ENCODE measurements around the gene EXD2.
"Not testable (repeated sequence)": the region's sequence is repeated elsewhere in the genome, so short reads cannot be mapped to it uniquely, and the experiment has no call there.

The EXD2 gene

GRCh38 chr14:69263364-69263763 lies 72.1 kb downstream of the EXD2 start:
- no peaks in the 10 kb centered on the region for H3K9me3 ChIP-seq (ENCODE audit: low read length)
- H3K27me3 ChIP-seq (ENCODE audit: insufficient read depth, low read length): no peaks in the 10 kb centered on the region
- no peak overlapping the region for H2AFZ ChIP-seq (ENCODE audit: low read depth, low read length)
- H3K4me3 ChIP-seq (ENCODE audit: low read length): no peak overlapping the region
- H3K36me3 ChIP-seq (ENCODE audit: insufficient read depth, low read length): no peaks in the 10 kb centered on the region
- H3K4me1 ChIP-seq (ENCODE audit: insufficient read depth, low read length): peaks cover 37% of the 10 kb centered on the region

- Histone ChIP-seq H3K36me3 (ENCODE audit: insufficient read depth, low read length) (no peaks in the 10 kb centered on the region), H3K9me3 (ENCODE audit: low read length) (no peaks in the 10 kb centered on the region), H3K27me3 (ENCODE audit: insufficient read depth, low read length) (no peaks in the 10 kb centered on the region), H3K4me3 (ENCODE audit: low read length) (no peak overlapping the region), H2AFZ (ENCODE audit: low read depth, low read length) (no peak overlapping the region), H3K4me1 (ENCODE audit: insufficient read depth, low read length) (peaks cover 33% of the 10 kb centered on the region)
Observed at GRCh38 chr14:69263771-69264170, 72.5 kb downstream of the EXD2 start.

GRCh38 chr14:69266572-69267345 lies 75.5 kb downstream of the EXD2 start:
- peaks cover 21% of the 10 kb centered on the region for H3K4me1 ChIP-seq (ENCODE audit: insufficient read depth, low read length)

GRCh38 chr14:69267492-69267891 lies 76.2 kb downstream of the EXD2 start:
- no peak overlapping the region for H3K4me3 ChIP-seq (ENCODE audit: low read length)
- H2AFZ ChIP-seq (ENCODE audit: low read depth, low read length): no peak overlapping the region
- H3K27me3 ChIP-seq (ENCODE audit: insufficient read depth, low read length): no peaks in the 10 kb centered on the region

More at GRCh38 chr14:69266572-69267345, 75.5 kb downstream of the EXD2 start:
- Histone ChIP-seq H2AFZ (ENCODE audit: low read depth, low read length) (no peak overlapping the region), H3K4me3 (ENCODE audit: low read length) (no peak overlapping the region), H3K36me3 (ENCODE audit: insufficient read depth, low read length) (no peaks in the 10 kb centered on the region), H3K27me3 (ENCODE audit: insufficient read depth, low read length) (no peaks in the 10 kb centered on the region), H3K9me3 (ENCODE audit: low read length) (no peaks in the 10 kb centered on the region)

GRCh38 chr14:69268223-69268622 lies 76.9 kb downstream of the EXD2 start:
- no peak overlapping the region for H2AFZ ChIP-seq (ENCODE audit: low read depth, low read length)
- no peaks in the 10 kb centered on the region for H3K9me3 ChIP-seq (ENCODE audit: low read length)
- no peaks in the 10 kb centered on the region for H3K27me3 ChIP-seq (ENCODE audit: insufficient read depth, low read length)
- H3K36me3 ChIP-seq (ENCODE audit: insufficient read depth, low read length): no peaks in the 10 kb centered on the region
- H3K4me1 ChIP-seq (ENCODE audit: insufficient read depth, low read length): peaks cover 7% of the 10 kb centered on the region
- H3K4me3 ChIP-seq (ENCODE audit: low read length): no peak overlapping the region

More at GRCh38 chr14:69267492-69267891, 76.2 kb downstream of the EXD2 start:
- no peaks in the 10 kb centered on the region for H3K9me3 ChIP-seq (ENCODE audit: low read length)
- peaks cover 13% of the 10 kb centered on the region for H3K4me1 ChIP-seq (ENCODE audit: insufficient read depth, low read length)
- no peaks in the 10 kb centered on the region for H3K36me3 ChIP-seq (ENCODE audit: insufficient read depth, low read length)

GRCh38 chr14:69268763-69269162 lies 77.5 kb downstream of the EXD2 start:
- Histone ChIP-seq H3K9me3 (ENCODE audit: low read length) (no peaks in the 10 kb centered on the region), H3K27me3 (ENCODE audit: insufficient read depth, low read length) (no peaks in the 10 kb centered on the region), H3K36me3 (ENCODE audit: insufficient read depth, low read length) (no peaks in the 10 kb centered on the region), H3K4me1 (ENCODE audit: insufficient read depth, low read length) (peaks cover 1% of the 10 kb centered on the region), H3K4me3 (ENCODE audit: low read length) (no peak overlapping the region), H2AFZ (ENCODE audit: low read depth, low read length) (no peak overlapping the region)

- Histone ChIP-seq H3K36me3 (ENCODE audit: insufficient read depth, low read length) (no peaks in the 10 kb centered on the region), H3K27me3 (ENCODE audit: insufficient read depth, low read length) (no peaks in the 10 kb centered on the region), H3K4me3 (ENCODE audit: low read length) (no peak overlapping the region), H3K4me1 (ENCODE audit: insufficient read depth, low read length) (no peaks in the 10 kb centered on the region), H3K9me3 (ENCODE audit: low read length) (no peaks in the 10 kb centered on the region), H2AFZ (ENCODE audit: low read depth, low read length) (no peak overlapping the region)
Observed at GRCh38 chr14:69269381-69269780, 78.1 kb downstream of the EXD2 start.

- no peak overlapping the region for H3K4me3 ChIP-seq (ENCODE audit: low read length)
- no peak overlapping the region for H2AFZ ChIP-seq (ENCODE audit: low read depth, low read length)
- no peaks in the 10 kb centered on the region for H3K9me3 ChIP-seq (ENCODE audit: low read length)
- H3K4me1 ChIP-seq (ENCODE audit: insufficient read depth, low read length): no peaks in the 10 kb centered on the region
- H3K27me3 ChIP-seq (ENCODE audit: insufficient read depth, low read length): no peaks in the 10 kb centered on the region
- H3K36me3 ChIP-seq (ENCODE audit: insufficient read depth, low read length): no peaks in the 10 kb centered on the region
Observed at GRCh38 chr14:69270097-69270496, 78.8 kb downstream of the EXD2 start.

GRCh38 chr14:69270795-69271708 lies 79.8 kb downstream of the EXD2 start:
- Histone ChIP-seq H3K9me3 (ENCODE audit: low read length) (no peaks in the 10 kb centered on the region), H3K27me3 (ENCODE audit: insufficient read depth, low read length) (no peaks in the 10 kb centered on the region), H3K36me3 (ENCODE audit: insufficient read depth, low read length) (no peaks in the 10 kb centered on the region), H2AFZ (ENCODE audit: low read depth, low read length) (no peak overlapping the region), H3K4me1 (ENCODE audit: insufficient read depth, low read length) (no peaks in the 10 kb centered on the region), H3K4me3 (ENCODE audit: low read length) (no peak overlapping the region)

GRCh38 chr14:69274321-69274720 lies 83.0 kb downstream of the EXD2 start:
- H3K4me1 ChIP-seq (ENCODE audit: insufficient read depth, low read length): no peaks in the 10 kb centered on the region
- H3K9me3 ChIP-seq (ENCODE audit: low read length): peaks cover 3% of the 10 kb centered on the region
- H3K4me3 ChIP-seq (ENCODE audit: low read length): no peak overlapping the region
- no peak overlapping the region for H2AFZ ChIP-seq (ENCODE audit: low read depth, low read length)
- H3K27me3 ChIP-seq (ENCODE audit: insufficient read depth, low read length): no peaks in the 10 kb centered on the region
- H3K36me3 ChIP-seq (ENCODE audit: insufficient read depth, low read length): no peaks in the 10 kb centered on the region

- Histone ChIP-seq H3K36me3 (ENCODE audit: insufficient read depth, low read length) (no peaks in the 10 kb centered on the region), H3K4me1 (ENCODE audit: insufficient read depth, low read length) (no peaks in the 10 kb centered on the region), H3K4me3 (ENCODE audit: low read length) (no peak overlapping the region), H3K9me3 (ENCODE audit: low read length) (peaks cover 3% of the 10 kb centered on the region), H3K27me3 (ENCODE audit: insufficient read depth, low read length) (no peaks in the 10 kb centered on the region), H2AFZ (ENCODE audit: low read depth, low read length) (no peak overlapping the region)
Observed at GRCh38 chr14:69275331-69275730, 84.0 kb downstream of the EXD2 start.

- not testable (repeated sequence) for H3K36me3 ChIP-seq (ENCODE audit: insufficient read depth, low read length); H3K4me3 ChIP-seq (ENCODE audit: low read length); H3K4me1 ChIP-seq (ENCODE audit: insufficient read depth, low read length); H2AFZ ChIP-seq (ENCODE audit: low read depth, low read length); H3K9me3 ChIP-seq (ENCODE audit: low read length); H3K27me3 ChIP-seq (ENCODE audit: insufficient read depth, low read length)
Observed at GRCh38 chr14:69277356-69277755, 86.1 kb downstream of the EXD2 start.

GRCh38 chr14:69280746-69281291 lies 89.5 kb downstream of the EXD2 start:
- Histone ChIP-seq H3K4me1 (ENCODE audit: insufficient read depth, low read length) (peaks cover 4% of the 10 kb centered on the region), H3K36me3 (ENCODE audit: insufficient read depth, low read length) (no peaks in the 10 kb centered on the region), H3K9me3 (ENCODE audit: low read length) (peaks cover 3% of the 10 kb centered on the region), H3K27me3 (ENCODE audit: insufficient read depth, low read length) (no peaks in the 10 kb centered on the region), H2AFZ (ENCODE audit: low read depth, low read length) (no peak overlapping the region), H3K4me3 (ENCODE audit: low read length) (no peak overlapping the region)

Data from neuron (in vitro differentiated cells).